IMR-90 (cell line): ENCODE data around the gene KLHL40. TPM values are rescaled to one million over a fixed set of nuclear protein-coding genes. Genes with fewer than 3 reads are reported as not detected.

Experiments used
- ATAC-seq: fragments of 200-7000 bp; cut with Tn5 transposase; 2 replicates; pipeline ENCODE4 v1.9.1; 2020; ENCODE audit warnings: low read depth, mild to moderate bottlenecking, moderate library complexity
- BruUV-seq: library from RNA; stranded (reverse); fragments of 400-500 nt; replicated peaks from 2 replicates; lab custom pipeline; 2021; lab: Mats Ljungman, UMichigan
- CTCF ChIA-PET: fragments of 300-600 bp; formaldehyde crosslinking; extraction: SDS; loops from one replicate; lab custom pipeline; 2021; ENCODE audit warnings: antibody characterized with exemption; lab: Yijun Ruan, JAX
- POLR2A ChIA-PET: fragments of 300-600 bp; sonication (Branson Sonifier 250); formaldehyde crosslinking; loops from one replicate; lab custom pipeline; 2022; ENCODE audit warnings: antibody characterized with exemption; ENCODE audit not compliant: unreplicated experiment; lab: Charles Lee
- DNase-seq: peaks from one replicate; pipeline ENCODE4 v3.0.0; 2013
- H2AFZ ChIP-seq: replicated peaks from 2 replicates; pipeline ENCODE3; 2013; ENCODE audit warnings: low read length, mild to moderate bottlenecking; ENCODE audit not compliant: poor library complexity
- H2AK5ac ChIP-seq: 2 replicates; pipeline ENCODE4 v1.6.1; 2013; ENCODE audit warnings: low read depth, low read length, inconsistent platforms
- H2AK9ac ChIP-seq: replicated peaks from 2 replicates; pipeline ENCODE3; 2013; ENCODE audit warnings: mild to moderate bottlenecking, low read depth, low read length, moderate library complexity; ENCODE audit not compliant: poor library complexity
- H2BK120ac ChIP-seq: 2 replicates; pipeline ENCODE4 v1.6.1; 2013; ENCODE audit warnings: low read depth, low read length, inconsistent platforms
- H2BK15ac ChIP-seq: 3 replicates; pipeline ENCODE4 v1.6.1; 2013; ENCODE audit warnings: low read depth, low read length, inconsistent platforms
- H2BK20ac ChIP-seq: 2 replicates; pipeline ENCODE4 v1.6.1; 2013; ENCODE audit warnings: low read depth, mild to moderate bottlenecking, inconsistent platforms, low read length, moderate library complexity
- H2BK5ac ChIP-seq: 2 replicates; pipeline ENCODE4 v1.6.1; 2013; ENCODE audit warnings: mild to moderate bottlenecking, low read depth, low read length, inconsistent platforms; ENCODE audit not compliant: poor library complexity, severe bottlenecking
- H3K14ac ChIP-seq: replicated peaks from 2 replicates; pipeline ENCODE4 v1.6.1; 2013; ENCODE audit warnings: low read depth, low read length, inconsistent platforms
- H3K18ac ChIP-seq: 2 replicates; pipeline ENCODE4 v1.6.1; 2013; ENCODE audit warnings: low read depth, low read length, control low read depth
- H3K23ac ChIP-seq: 2 replicates; pipeline ENCODE4 v1.6.1; 2013; ENCODE audit warnings: low read depth, low read length, inconsistent platforms
- H3K27ac ChIP-seq: 2 replicates; pipeline ENCODE4 v1.5.1; 2013; ENCODE audit warnings: mild to moderate bottlenecking, control low read depth, low read length; ENCODE audit not compliant: insufficient read depth
- H3K27me3 ChIP-seq: 2 replicates; pipeline ENCODE4 v1.6.1; 2013; ENCODE audit warnings: low read length; ENCODE audit not compliant: control insufficient read depth, insufficient read depth
- H3K36me3 ChIP-seq: 2 replicates; pipeline ENCODE4 v1.6.1; 2013; ENCODE audit warnings: low read length, mixed read lengths; ENCODE audit not compliant: control insufficient read depth, insufficient read depth
- H3K4ac ChIP-seq: 2 replicates; pipeline ENCODE4 v1.6.1; 2013; ENCODE audit warnings: low read depth, low read length, inconsistent platforms
- H3K4me1 ChIP-seq: 2 replicates; pipeline ENCODE4 v1.6.1; 2013; ENCODE audit warnings: low read length, mixed read lengths; ENCODE audit not compliant: control insufficient read depth, insufficient read depth
- H3K4me2 ChIP-seq: 2 replicates; pipeline ENCODE4 v1.6.1; 2013; ENCODE audit warnings: low read depth, mild to moderate bottlenecking, control low read depth, low read length, moderate library complexity
- H3K4me3 ChIP-seq: 2 replicates; pipeline ENCODE4 v1.5.1; 2013; ENCODE audit warnings: low read depth, mild to moderate bottlenecking, control low read depth, low read length, moderate library complexity; ENCODE audit not compliant: insufficient read depth
- H3K56ac ChIP-seq: 2 replicates; pipeline ENCODE4 v1.6.1; 2013; ENCODE audit warnings: low read length, inconsistent platforms; ENCODE audit not compliant: insufficient read depth; ENCODE audit errors: extremely low read depth
- H3K79me1 ChIP-seq, 2 experiments: 2 replicates each; pipeline ENCODE4 v1.6.1; 2013; ENCODE audit warnings: low read length in 2 of 2, inconsistent platforms in 1 of 2, low read depth in 1 of 2
- H3K9ac ChIP-seq: 2 replicates; pipeline ENCODE4 v1.6.1; 2013; ENCODE audit warnings: low read depth, low read length, control low read depth
- H3K9me1 ChIP-seq: 2 replicates; pipeline ENCODE4 v1.6.1; 2013; ENCODE audit warnings: low read length, inconsistent platforms; ENCODE audit not compliant: insufficient read depth
- H3K9me3 ChIP-seq: 2 replicates; pipeline ENCODE4 v1.6.1; 2013; ENCODE audit warnings: low read length; ENCODE audit not compliant: control insufficient read depth, insufficient read depth
- H4K20me1 ChIP-seq: 2 replicates; pipeline ENCODE4 v1.6.1; 2013; ENCODE audit warnings: low read length, inconsistent platforms; ENCODE audit not compliant: insufficient read depth
- H4K5ac ChIP-seq: 2 replicates; pipeline ENCODE4 v1.6.1; 2013; ENCODE audit warnings: mild to moderate bottlenecking, low read depth, low read length, control low read depth
- H4K8ac ChIP-seq, 2 experiments: 2 replicates each; pipeline ENCODE4 v1.6.1; 2013; ENCODE audit warnings: low read depth in 2 of 2, low read length in 2 of 2, control low read depth in 1 of 2, inconsistent platforms in 1 of 2
- H4K91ac ChIP-seq: 2 replicates; pipeline ENCODE4 v1.6.1; 2013; ENCODE audit warnings: low read depth, low read length, inconsistent platforms; ENCODE audit not compliant: insufficient read depth
- BHLHE40 ChIP-seq: fragments of 150-350 bp; IDR thresholded peaks from 2 replicates; pipeline ENCODE4 v1.6.1; 2016; ENCODE audit warnings: mild to moderate bottlenecking, low read depth, low read length
- CEBPB ChIP-seq: IDR thresholded peaks from 2 replicates; pipeline ENCODE4 v1.6.1; 2012; ENCODE audit warnings: low read depth, low read length, improper control_type of control experiment
- CHD1 ChIP-seq: IDR thresholded peaks from 2 replicates; pipeline ENCODE4 v1.6.1; 2012; ENCODE audit warnings: low read depth, low read length, improper control_type of control experiment
- FOS ChIP-seq: fragments of 150-350 bp; IDR thresholded peaks from 2 replicates; pipeline ENCODE4 v1.6.1; 2016; ENCODE audit warnings: low read depth, low read length
- MAFK ChIP-seq: IDR thresholded peaks from 2 replicates; pipeline ENCODE4 v1.6.1; 2012; ENCODE audit warnings: low read depth, low read length, improper control_type of control experiment
- MAZ ChIP-seq: IDR thresholded peaks from 2 replicates; pipeline ENCODE4 v1.6.1; 2012; ENCODE audit warnings: low read depth, mild to moderate bottlenecking, low read length, improper control_type of control experiment, moderate library complexity, borderline replicate concordance
- MXI1 ChIP-seq: IDR thresholded peaks from 2 replicates; pipeline ENCODE4 v1.6.1; 2012; ENCODE audit warnings: low read depth, mild to moderate bottlenecking, low read length, moderate library complexity, borderline replicate concordance
- NFE2L2 ChIP-seq: fragments of 150-350 bp; IDR thresholded peaks from 2 replicates; pipeline ENCODE4 v1.6.1; 2016; ENCODE audit warnings: low read depth, mild to moderate bottlenecking, low read length
- POLR2A ChIP-seq: IDR thresholded peaks from 2 replicates; pipeline ENCODE4 v1.6.1; 2012; ENCODE audit warnings: mild to moderate bottlenecking, low read depth, low read length
- RAD21 ChIP-seq: IDR thresholded peaks from 2 replicates; pipeline ENCODE4 v1.6.1; 2012; ENCODE audit warnings: low read length, improper control_type of control experiment
- RCOR1 ChIP-seq: IDR thresholded peaks from 2 replicates; pipeline ENCODE4 v1.6.1; 2012; ENCODE audit warnings: mild to moderate bottlenecking, low read length, improper control_type of control experiment; ENCODE audit not compliant: insufficient replicate concordance
- RFX5 ChIP-seq: IDR thresholded peaks from 2 replicates; pipeline ENCODE4 v1.8.0; 2012; ENCODE audit warnings: low read depth, mild to moderate bottlenecking, low read length, moderate library complexity
- SMC3 ChIP-seq: fragments of 150-350 bp; IDR thresholded peaks from 2 replicates; pipeline ENCODE4 v1.6.1; 2016; ENCODE audit warnings: low read depth, mild to moderate bottlenecking, antibody characterized with exemption, low read length, moderate library complexity
- WGBS, 2 experiments: methylation state at CpG; one replicate each; pipeline versions ENCODE4 v1.1.5 to v1.1.7; 2013; ENCODE audit warnings: missing lambda C conversion rate in 2 of 2; ENCODE audit not compliant: insufficient read length in 1 of 2; ENCODE audit errors: extremely low coverage in 2 of 2; 5-methylcytosine and 5-hydroxymethylcytosine counted together
- dilution Hi-C: fragments of 300-500 bp; cut with HindIII; formaldehyde crosslinking; loops from one replicate; pipeline ENCODE4 v1.14.3; 2018; ENCODE audit warnings: low sequenced_read_pairs; ENCODE audit not compliant: unreplicated experiment
- in situ Hi-C: fragments of 300-500 bp; cut with MboI; formaldehyde crosslinking; loops from 3 replicates; pipeline ENCODE4 v1.14.3; 2019; ENCODE audit warnings: low sequenced_read_pairs, inconsistent platforms, mixed read lengths
- intact Hi-C: fragments of 100-400 bp; cut with micrococcal nuclease; formaldehyde crosslinking; loops from 2 replicates; pipeline ENCODE4 v1.10.0; 2022
- polyA plus RNA-seq, 3 experiments: library from polyadenylated mRNA; depleted of rRNA; stranded (reverse); fragments of >200 nt; gene quantifications; 2 replicates each; pipeline ENCODE4 v1.2.3, GENCODE V29; 2012; ENCODE audit warnings: low replicate concordance in 1 of 3
- total RNA-seq: library from RNA; depleted of rRNA; stranded (reverse); fragments of >200 nt; gene quantifications from 2 replicates; pipeline ENCODE4 v1.2.3, GENCODE V29; 2012
- TF ChIP-seq, protein P1 (sequence below): fragments of 150-350 bp; IDR thresholded peaks from 2 replicates; pipeline ENCODE4 v1.6.1; 2016; ENCODE audit warnings: low read depth, mild to moderate bottlenecking, low read length, moderate library complexity, borderline replicate concordance
- TF ChIP-seq, protein P2 (sequence below): fragments of 150-350 bp; IDR thresholded peaks from 2 replicates; pipeline ENCODE4 v1.6.1; 2017; ENCODE audit warnings: mild to moderate bottlenecking, antibody characterized with exemption, low read length, low read depth
- TF ChIP-seq, protein P3 (sequence below): conservative IDR thresholded peaks from 2 replicates; pipeline ENCODE4 v1.5.1; 2012; ENCODE audit warnings: mild to moderate bottlenecking, low read depth, low read length, improper control_type of control experiment

The KLHL40 gene
- total and polyA plus RNA-seq, 2 of the 4 experiments (the other 2 are of a cell fraction) = not detected

DNA sequence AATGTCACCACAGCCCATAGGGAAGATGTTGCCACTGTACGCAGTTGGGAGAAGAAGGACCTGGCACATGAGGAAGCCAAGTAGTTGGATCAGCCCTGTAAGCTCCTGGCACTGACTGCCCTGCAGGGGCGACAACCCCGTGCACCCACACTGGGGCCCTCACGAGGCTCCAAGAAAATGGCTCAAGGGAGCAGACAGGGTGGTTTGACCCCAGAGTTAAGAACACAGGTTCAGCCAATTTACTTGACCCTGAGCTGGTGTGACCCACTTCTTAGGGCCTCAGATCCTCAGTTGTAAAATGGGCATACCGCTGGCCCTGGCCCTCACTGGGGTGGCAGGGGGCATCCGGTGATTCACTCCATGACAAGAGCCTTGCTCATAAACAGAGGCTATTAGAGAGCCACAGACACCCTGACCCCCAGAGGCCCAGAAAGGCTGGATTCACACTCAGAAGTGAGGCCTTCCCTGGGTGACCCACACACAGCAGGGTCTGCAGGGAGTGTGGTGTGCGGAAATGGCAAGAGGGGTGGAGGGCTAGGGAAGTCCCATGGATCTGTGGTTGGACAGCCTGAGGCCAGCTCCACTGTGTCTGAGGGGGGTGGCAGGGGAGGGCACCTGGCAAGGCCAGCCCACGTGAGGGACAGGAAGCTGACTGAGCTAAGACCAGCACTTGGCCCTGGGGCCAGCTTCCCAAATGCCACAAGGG, 19.0 kb downstream of the KLHL40 start:
- Histone ChIP-seq H4K5ac (no peak overlapping the region), H3K23ac (no peak overlapping the region), H3K4me3 (no peak overlapping the region), H4K8ac (no peak overlapping the region), H3K9me3 (no peaks in the 10 kb centered on the region), H2AFZ (peak overlapping the region; percentile 29), H3K79me1 (no peaks in the 10 kb centered on the region), H3K4me2 (no peak overlapping the region), H4K91ac (no peak overlapping the region), H3K27me3 (peaks cover 47% of the 10 kb centered on the region), H2BK120ac (no peak overlapping the region), H2AK9ac (no peak overlapping the region), H2BK5ac (no peak overlapping the region), H3K14ac (no peak overlapping the region), H2BK15ac (no peak overlapping the region), H3K56ac (no peak overlapping the region), H3K4ac (no peak overlapping the region), H2BK20ac (no peak overlapping the region), H3K9ac (no peak overlapping the region), H3K4me1 (no peaks in the 10 kb centered on the region), H3K36me3 (no peaks in the 10 kb centered on the region), H3K18ac (no peak overlapping the region), H2AK5ac (no peak overlapping the region), H3K27ac (no peak overlapping the region), H4K20me1 (no peaks in the 10 kb centered on the region; the same call in 1 of the 2 replicates), H3K9me1 (no peaks in the 10 kb centered on the region; the same call in 1 of the 2 replicates)
- in situ Hi-C loops = no loop called here
- CTCF ChIA-PET = no interaction called here
- 61% methylated on average over 2 of the region's 8 CpGs; no CpG with 5 or more reads in 1 of the 2 experiments for WGBS, 2 experiments
- POLR2A ChIA-PET = no interaction called here
- no peak for DNase-seq
- dilution Hi-C loops = no loop called here
- BruUV-seq = no TSS peak
- no peak for ATAC-seq
- intact Hi-C loops = no loop called here
- TF ChIP-seq RAD21 (no peak), FOS (no peak), MAFK (no peak), RCOR1 (no peak), POLR2A (no peak), NFE2L2 (no peak), MAZ (no peak), SMC3 (no peak), RFX5 (no peak), CHD1 (no peak), MXI1 (no peak), CEBPB (no peak), BHLHE40 (no peak)
- TF ChIP-seq, protein P1, sequence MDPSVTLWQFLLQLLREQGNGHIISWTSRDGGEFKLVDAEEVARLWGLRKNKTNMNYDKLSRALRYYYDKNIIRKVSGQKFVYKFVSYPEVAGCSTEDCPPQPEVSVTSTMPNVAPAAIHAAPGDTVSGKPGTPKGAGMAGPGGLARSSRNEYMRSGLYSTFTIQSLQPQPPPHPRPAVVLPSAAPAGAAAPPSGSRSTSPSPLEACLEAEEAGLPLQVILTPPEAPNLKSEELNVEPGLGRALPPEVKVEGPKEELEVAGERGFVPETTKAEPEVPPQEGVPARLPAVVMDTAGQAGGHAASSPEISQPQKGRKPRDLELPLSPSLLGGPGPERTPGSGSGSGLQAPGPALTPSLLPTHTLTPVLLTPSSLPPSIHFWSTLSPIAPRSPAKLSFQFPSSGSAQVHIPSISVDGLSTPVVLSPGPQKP = no peak
- TF ChIP-seq, protein P2, sequence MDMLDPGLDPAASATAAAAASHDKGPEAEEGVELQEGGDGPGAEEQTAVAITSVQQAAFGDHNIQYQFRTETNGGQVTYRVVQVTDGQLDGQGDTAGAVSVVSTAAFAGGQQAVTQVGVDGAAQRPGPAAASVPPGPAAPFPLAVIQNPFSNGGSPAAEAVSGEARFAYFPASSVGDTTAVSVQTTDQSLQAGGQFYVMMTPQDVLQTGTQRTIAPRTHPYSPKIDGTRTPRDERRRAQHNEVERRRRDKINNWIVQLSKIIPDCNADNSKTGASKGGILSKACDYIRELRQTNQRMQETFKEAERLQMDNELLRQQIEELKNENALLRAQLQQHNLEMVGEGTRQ = no peak
- TF ChIP-seq, protein P3, sequence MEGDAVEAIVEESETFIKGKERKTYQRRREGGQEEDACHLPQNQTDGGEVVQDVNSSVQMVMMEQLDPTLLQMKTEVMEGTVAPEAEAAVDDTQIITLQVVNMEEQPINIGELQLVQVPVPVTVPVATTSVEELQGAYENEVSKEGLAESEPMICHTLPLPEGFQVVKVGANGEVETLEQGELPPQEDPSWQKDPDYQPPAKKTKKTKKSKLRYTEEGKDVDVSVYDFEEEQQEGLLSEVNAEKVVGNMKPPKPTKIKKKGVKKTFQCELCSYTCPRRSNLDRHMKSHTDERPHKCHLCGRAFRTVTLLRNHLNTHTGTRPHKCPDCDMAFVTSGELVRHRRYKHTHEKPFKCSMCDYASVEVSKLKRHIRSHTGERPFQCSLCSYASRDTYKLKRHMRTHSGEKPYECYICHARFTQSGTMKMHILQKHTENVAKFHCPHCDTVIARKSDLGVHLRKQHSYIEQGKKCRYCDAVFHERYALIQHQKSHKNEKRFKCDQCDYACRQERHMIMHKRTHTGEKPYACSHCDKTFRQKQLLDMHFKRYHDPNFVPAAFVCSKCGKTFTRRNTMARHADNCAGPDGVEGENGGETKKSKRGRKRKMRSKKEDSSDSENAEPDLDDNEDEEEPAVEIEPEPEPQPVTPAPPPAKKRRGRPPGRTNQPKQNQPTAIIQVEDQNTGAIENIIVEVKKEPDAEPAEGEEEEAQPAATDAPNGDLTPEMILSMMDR = no peak
